ENCODE results near the gene C19orf25.

Gene C19orf25

DNA sequence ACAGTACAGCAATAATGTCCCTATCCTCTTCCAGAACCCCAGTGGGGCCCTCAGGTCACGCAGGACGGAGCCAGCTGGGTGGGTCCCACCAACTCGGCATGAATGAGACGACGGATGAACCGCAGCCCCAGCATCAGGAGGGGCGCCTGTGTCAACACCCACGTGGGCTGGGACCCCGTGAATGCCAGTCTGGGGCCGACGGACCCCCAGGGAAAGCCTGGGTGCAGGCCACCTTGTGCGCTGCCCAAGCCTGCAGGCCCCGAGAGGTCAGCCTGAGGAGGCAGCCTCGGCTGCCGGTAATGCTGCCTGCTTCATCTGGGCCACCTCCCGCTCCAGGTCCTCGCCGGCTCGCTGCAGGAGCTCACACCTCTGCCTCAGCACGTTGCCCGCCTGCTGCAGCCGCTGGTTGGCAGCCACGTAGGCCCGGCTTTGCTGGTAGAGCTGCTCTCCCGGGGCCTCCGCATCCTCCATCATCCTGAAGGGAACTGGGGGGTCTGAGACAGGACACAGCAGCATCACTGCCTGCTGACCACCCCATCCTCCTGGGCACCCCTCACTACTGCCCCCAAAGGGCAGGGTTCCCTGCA, 4.2 kb downstream of the C19orf25 start:
- DNase-seq: no peak

DNA sequence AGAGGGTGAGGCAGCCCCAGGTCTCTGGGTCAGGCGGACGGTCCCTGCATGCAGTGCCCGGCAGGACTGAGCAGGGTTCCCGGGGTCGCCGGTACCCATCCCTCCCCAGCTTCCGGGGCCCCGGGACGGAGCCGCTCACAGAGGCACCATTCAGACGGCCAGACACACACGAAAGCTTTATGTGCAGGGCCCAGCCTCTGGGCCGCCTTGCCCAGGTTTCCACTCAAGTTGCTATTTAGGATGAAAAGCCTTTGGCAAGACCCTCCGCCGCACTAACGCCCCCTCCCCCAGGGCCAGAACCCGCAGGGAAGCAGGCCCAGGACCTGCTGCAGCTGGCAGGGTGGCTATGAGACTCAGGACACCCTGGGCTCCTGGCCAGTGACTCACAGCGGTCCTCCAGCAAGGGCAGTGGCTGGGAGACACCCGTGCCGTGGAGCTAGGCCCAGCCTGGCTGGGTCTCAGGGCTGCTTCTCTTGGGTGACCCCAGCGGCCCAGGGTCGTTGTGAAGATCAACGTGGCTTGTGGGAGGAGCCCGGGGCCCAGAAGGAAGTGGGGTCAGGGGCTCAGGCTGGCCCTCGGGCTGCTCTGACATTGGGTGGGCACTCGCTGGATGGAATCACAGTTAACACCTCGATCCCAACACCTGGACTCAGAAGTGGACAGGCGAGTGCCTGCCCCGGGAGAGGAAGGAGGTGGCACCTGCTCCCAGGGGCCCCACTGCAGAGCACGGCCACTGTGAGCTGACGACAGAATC, 4.8 kb downstream of the C19orf25 start:
- DNase-seq: no peak

DNA sequence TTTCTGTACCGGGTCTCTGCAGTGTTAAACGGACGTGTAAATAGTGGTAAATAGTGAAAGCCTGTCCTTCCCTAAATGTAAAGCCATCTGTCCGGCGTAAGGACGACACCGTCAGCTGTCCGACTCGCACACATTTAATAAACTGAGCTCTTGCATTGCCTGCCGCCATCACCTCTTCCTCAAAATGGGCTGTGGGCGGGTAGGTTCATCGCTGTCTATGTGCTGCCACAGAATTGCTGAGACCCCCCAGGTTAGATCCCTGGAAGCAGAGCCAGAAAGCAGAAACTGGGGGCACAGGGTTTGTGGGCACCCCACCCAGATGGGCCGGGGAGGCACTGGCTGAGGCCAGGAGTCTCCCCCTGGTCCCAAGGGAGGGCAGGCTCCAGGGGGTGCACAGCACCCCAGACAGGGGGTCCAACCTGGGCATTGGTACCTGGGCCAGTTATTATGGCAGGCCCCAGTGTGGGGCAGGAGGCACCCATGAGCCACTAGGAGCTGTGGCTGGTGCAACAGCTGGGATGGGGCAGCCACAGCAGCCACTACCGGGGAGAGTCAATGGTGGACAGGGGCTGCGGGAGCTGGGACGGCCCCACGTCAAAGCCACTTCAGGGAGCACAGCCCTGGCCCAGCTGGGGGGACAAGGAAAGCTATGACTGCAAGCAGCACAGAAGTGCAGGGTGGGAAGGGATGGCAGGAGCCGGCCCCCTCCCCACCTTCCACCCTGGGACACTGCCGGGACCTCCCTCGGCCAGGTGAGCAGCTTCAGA, 5.7 kb downstream of the C19orf25 start:
- no peak for DNase-seq

DNA sequence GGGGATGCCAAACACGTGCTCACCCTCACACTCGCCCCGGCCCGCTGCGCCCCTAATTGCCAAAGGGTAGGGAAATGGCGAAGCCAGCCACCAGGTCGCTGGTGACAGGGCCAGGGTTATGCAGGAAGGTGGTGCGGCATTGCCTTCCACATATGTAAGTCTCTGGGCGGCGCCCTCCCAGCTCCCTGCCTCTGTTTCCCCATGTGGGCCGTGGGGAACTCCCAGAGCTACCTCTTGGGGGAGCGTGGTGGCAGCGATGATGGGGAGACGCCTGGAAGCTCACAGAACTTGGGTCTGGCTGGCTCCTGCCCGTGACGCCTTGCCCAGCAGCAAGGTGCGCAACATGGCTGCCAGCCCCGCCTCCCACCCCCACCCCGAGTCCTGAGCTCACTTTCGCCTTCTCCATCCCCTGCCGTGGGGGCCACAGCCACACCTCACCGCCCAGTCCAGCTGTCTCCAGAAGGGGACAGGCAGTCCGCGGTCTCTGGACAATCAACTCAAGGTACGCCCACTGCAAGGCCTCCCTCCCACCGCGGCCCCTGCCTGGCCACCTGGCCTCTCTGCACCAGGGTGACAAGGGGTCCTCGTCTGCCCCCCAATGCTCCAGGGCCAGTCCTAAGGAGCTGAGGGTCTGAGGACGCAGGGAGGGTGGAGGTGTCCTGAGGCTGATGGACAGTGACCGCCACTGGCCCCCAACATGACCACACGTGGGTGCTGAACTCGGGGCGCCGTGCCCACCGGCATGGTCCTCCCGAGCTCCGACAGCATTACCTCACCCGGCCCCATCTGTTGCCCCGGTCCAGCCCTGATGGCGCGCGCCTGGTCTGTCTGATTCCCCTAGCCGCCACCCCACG, 6.6 kb downstream of the C19orf25 start:
- DNase-seq: no peak

DNA sequence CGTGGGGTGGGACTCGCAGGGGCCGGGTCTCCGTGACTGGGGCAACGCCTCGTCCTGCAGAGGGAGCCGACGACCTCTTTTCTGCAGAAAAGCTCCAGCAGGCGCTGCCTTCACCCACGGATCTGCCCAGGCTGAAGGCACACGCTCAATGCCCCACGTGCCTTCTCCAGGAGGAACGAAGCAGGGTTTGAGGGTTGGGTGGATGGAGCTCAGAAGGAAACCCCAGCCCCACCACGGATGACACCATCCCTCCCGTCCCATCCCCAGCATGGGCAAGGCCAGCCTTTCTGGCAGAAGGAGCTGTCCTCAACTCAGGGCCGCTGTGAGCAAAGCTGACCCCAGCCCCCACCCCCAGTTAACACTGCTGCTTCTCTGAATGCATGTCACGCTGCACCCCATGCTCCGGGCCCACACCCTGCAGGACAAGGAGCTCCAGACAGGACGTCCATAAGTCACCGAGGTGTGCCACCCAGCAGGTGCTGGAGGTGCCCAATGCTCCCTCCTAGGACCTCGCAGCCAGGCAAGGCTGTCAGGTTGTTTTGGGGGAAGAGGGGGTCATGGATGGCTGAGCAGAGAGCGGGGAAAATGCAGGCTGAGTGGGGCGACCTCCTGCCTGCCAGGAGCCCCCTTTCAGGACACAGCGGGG, 7.4 kb downstream of the C19orf25 start:
- peak; percentile 41 for DNase-seq

DNA sequence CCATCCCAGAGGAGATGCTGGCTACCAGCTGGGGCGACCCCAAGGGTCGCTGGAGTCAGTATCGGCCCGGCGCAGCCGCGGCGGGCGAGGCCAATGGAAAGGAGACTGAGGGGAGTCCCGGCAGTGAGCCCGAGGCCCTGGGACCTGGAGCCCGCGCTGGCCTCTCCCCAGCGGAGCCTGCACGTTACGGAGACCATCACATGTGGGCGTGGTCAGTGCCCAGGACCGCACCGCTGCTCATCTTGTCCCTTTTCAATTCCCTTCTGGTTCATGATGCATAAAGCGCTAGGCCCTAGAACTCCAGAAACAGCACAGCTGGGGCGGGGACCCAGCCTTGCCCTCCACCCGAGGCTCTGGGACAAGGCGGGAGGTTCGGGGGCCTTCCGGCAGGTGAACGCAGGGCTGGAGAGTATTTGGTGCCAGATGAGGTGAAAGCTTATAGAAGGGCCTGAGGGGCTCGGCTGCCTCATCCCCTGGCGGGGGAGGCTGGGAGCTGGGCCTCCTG, 8.0 kb downstream of the C19orf25 start:
- peak; percentile 51 for DNase-seq

DNA sequence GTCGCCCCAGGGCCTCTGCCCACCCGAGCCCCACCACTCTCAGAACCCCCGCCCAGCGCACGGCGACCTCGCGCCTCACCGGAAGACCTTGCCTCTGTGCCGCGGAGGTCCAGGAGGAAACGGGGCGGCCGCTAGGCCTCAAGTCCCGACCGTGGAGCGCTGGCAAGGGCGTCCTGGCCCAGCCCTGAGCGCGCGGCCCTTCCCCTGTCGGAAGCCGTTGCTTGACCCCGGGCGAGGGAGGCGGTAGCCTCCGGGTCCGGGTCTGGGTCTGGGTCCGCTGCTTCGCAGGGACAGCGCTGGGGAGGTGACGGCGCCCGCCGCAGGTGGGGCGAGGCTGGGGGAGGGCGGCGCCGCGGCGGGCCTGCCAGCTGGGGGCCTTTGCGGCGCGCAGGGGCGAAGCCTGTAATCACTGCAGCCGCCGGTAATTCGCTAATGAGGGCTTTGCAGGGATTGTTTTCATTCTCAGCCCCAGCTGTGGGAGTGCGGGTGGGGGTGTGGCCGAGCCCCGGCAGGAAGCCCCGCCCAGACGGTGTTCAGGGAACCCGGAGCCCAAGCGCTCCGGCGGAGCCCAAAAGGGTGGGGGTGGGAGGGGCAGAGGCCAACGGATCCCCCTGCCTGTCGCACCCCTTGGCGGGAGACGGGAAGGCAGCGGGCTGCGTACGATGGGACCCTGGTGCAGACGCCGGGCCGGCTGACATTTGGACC, 8.6 kb downstream of the C19orf25 start:
- DNase-seq: peak; percentile 81

DNA sequence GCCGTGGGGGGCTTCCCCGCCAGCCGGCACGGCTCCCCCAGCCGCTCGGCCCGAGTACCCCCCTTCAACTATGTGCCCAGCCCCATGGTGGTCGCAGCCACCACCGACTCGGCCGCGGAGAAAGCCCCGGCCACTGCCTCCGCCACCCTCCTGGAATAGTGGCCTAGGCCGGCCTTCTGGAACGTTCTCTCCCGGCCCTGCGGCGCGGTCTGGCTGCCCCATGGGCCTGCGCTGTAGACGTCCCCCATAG, 9.0 kb downstream of the C19orf25 start:
- DNase-seq: no peak

DNA sequence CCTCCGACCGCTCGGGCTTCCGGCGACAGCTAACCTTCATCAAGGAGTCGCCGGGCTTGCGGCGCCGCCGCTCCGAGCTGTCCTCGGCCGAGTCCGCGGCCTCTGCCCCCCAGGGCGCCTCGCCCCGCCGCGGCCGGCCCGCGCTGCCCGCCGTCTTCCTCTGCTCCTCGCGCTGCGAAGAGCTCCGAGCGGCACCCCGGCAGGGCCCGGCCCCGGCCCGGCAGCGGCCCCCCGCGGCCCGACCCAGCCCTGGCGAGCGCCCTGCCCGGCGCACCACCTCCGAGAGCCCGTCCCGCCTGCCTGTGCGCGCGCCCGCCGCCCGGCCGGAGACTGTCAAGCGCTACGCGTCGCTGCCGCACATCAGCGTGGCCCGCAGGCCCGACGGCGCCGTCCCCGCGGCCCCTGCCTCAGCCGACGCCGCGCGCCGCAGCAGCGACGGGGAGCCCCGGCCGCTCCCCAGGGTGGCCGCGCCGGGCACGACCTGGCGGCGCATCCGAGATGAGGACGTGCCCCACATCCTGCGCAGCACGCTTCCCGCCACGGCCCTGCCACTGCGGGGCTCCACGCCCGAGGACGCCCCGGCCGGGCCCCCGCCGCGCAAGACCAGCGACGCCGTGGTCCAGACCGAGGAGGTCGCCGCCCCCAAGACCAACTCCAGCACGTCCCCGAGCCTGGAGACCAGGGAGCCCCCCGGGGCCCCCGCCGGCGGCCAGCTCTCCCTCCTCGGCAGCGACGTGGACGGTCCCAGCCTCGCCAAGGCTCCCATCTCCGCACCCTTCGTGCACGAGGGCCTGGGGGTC, 9.6 kb downstream of the C19orf25 start:
- peak; percentile 40 for DNase-seq

DNA sequence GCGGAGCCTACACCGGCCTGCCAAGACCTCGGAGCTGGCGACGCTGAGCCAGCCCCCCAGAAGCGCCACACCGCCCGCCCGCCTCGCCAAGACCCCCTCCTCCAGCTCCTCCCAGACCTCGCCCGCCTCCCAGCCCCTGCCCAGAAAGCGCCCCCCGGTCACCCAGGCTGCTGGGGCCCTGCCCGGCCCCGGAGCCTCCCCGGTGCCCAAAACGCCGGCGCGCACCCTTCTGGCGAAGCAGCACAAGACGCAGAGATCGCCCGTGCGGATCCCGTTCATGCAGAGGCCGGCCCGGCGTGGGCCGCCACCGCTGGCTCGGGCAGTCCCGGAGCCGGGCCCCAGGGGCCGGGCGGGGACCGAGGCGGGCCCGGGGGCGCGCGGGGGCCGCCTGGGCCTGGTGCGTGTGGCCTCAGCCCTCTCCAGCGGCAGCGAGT, 10.2 kb downstream of the C19orf25 start:
- peak; percentile 69 for DNase-seq

DNA sequence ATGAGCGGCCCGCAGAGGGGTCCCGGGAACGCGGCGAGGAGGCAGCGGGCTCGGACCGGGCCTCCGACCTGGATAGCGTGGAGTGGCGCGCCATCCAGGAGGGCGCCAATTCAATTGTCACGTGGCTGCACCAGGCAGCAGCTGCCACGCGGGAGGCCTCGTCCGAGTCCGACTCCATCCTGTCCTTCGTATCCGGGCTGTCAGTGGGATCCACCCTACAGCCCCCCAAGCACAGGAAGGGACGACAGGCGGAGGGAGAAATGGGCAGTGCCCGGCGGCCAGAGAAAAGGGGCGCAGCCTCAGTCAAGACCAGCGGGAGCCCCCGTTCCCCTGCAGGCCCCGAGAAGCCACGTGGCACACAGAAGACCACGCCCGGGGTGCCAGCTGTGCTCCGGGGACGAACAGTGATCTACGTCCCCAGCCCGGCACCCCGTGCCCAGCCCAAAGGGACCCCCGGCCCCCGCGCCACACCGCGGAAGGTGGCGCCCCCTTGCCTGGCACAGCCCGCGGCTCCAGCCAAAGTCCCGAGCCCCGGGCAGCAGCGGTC, 10.7 kb downstream of the C19orf25 start:
- no peak for DNase-seq

DNA sequence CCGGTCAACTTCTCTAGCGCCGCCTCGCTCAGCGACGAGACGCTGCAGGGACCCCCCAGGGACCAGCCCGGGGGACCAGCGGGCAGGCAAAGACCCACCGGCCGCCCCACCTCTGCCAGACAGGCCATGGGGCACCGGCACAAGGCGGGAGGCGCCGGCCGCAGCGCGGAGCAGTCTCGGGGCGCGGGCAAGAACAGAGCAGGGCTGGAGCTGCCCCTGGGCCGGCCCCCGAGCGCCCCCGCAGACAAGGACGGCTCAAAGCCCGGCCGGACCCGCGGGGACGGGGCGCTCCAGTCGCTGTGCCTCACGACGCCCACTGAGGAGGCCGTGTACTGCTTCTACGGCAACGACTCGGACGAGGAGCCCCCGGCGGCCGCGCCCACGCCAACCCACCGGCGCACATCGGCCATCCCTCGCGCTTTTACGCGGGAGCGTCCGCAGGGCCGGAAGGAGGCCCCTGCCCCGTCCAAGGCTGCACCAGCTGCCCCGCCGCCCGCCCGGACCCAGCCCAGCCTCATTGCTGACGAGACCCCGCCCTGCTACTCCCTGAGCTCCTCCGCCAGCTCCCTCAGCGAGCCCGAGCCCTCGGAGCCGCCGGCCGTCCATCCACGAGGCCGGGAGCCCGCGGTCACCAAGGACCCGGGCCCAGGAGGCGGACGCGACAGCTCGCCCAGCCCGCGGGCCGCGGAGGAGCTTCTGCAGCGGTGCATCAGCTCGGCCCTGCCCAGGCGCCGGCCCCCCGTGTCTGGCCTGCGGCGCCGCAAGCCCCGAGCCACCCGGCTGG, 11.3 kb downstream of the C19orf25 start:
- DNase-seq: no peak

DNA sequence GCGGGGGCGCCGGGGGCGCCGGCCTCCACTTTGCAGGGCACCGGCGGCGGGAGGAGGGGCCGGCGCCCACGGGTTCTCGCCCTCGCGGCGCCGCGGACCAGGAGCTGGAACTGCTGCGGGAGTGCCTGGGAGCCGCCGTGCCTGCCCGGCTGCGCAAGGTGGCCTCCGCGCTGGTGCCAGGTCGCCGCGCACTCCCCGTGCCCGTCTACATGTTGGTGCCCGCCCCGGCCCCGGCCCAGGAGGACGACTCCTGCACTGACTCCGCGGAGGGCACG, 11.9 kb downstream of the C19orf25 start:
- no peak for DNase-seq

DNA sequence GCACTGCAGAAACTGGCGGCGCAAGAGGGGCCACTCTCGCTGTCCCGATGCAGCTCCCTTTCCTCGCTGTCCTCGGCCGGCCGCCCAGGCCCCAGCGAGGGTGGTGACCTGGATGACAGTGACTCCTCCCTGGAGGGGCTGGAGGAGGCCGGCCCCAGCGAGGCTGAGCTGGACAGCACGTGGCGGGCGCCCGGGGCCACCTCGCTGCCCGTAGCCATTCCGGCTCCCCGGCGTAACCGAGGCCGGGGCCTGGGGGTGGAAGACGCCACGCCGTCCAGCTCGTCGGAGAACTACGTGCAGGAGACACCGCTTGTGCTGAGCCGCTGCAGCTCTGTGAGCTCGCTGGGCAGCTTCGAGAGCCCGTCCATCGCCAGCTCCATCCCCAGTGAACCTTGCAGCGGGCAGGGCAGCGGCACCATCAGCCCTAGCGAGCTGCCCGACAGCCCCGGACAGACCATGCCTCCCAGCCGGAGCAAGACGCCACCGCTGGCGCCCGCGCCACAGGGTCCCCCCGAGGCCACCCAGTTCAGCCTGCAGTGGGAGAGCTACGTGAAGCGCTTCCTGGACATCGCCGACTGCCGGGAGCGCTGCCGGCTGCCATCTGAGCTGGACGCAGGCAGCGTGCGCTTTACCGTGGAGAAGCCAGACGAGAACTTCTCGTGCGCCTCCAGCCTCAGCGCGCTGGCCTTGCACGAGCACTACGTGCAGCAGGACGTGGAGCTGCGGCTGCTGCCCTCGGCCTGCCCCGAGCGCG, 12.4 kb downstream of the C19orf25 start:
- DNase-seq: no peak

DNA sequence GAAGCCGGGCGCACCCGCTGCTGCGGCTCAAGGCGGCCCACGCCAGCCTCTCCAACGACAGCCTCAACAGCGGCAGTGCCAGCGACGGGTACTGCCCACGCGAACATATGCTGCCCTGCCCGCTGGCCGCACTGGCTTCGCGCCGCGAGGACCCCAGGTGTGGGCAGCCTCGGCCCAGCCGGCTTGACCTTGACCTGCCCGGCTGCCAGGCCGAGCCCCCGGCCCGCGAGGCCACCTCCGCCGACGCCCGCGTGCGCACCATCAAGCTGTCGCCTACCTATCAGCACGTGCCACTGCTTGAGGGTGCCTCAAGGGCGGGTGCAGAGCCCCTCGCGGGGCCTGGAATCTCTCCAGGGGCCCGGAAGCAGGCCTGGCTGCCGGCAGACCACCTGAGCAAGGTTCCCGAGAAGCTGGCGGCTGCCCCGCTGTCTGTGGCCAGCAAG, 13.0 kb downstream of the C19orf25 start:
- DNase-seq: no peak

DNA sequence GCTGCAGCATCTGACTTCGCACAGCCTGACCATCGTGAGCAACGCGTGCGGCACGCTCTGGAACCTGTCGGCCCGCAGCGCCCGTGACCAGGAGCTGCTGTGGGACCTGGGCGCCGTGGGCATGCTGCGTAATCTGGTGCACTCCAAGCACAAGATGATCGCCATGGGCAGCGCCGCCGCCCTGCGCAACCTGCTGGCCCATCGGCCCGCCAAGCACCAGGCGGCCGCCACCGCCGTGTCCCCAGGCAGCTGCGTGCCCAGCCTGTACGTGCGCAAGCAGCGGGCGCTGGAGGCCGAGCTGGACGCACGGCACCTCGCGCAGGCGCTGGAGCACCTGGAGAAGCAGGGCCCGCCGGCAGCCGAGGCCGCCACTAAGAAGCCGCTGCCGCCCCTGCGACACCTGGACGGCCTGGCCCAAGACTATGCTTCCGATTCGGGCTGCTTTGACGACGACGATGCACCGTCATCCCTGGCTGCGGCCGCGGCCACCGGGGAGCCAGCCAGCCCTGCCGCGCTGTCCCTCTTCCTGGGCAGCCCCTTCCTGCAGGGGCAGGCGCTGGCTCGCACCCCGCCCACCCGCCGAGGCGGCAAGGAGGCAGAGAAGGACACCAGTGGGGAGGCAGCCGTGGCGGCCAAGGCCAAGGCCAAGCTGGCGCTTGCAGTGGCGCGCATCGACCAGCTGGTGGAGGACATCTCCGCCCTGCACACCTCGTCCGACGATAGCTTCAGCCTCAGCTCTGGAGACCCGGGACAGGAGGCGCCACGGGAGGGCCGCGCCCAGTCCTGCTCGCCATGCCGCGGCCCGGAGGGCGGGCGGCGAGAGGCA, 13.6 kb downstream of the C19orf25 start:
- DNase-seq: peak; percentile 59

DNA sequence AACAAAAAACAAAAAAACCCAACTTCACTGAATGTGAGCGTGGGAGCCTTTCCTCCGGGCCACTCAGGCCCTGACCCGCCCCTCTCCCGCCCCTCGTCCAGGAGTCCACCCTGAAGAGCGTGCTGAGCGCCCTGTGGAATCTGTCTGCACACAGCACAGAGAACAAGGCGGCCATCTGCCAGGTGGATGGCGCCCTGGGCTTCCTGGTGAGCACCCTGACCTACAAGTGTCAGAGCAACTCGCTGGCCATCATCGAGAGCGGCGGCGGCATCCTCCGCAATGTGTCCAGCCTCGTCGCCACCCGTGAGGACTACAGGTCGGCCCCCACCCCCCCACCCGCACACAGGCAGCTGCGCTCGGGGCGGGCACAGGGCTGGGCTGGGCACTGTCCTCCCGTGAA, 17.2 kb downstream of the C19orf25 start:
- DNase-seq: no peak
